Measurements from ENCODE around the gene FAM83G.

FAM83G gene

GRCh38 chr17:18977646-18978045, 26.9 kb downstream of the FAM83G start:
- TF ChIP-seq, protein P1, sequence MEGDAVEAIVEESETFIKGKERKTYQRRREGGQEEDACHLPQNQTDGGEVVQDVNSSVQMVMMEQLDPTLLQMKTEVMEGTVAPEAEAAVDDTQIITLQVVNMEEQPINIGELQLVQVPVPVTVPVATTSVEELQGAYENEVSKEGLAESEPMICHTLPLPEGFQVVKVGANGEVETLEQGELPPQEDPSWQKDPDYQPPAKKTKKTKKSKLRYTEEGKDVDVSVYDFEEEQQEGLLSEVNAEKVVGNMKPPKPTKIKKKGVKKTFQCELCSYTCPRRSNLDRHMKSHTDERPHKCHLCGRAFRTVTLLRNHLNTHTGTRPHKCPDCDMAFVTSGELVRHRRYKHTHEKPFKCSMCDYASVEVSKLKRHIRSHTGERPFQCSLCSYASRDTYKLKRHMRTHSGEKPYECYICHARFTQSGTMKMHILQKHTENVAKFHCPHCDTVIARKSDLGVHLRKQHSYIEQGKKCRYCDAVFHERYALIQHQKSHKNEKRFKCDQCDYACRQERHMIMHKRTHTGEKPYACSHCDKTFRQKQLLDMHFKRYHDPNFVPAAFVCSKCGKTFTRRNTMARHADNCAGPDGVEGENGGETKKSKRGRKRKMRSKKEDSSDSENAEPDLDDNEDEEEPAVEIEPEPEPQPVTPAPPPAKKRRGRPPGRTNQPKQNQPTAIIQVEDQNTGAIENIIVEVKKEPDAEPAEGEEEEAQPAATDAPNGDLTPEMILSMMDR (IDR thresholded peaks at IDR 0.05; ENCODE audit: borderline replicate concordance, insufficient read depth, low read depth, low read length), result no peak
- no peak overlapping the region for H3K4me3 ChIP-seq (ENCODE audit: low read depth, low read length)

DNA sequence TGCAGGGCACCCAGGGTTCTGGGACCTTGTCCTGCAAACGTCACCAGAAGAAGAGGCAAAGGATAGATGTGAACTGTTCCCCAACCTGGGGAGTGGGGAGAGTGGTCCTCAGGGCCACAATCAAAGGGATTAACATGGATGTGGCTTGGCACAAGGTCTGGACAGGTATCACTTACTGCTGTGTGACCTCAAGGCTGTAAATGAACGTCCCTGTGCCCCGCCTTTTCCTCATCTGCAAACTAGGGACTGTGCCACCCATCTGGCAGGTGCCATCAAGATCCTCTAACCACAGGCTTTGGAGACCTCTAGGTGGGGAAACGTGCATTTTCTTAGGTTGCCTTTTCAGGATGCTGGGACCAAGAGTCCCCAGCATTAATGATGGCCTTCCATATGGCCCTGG, 27.5 kb downstream of the FAM83G start:
- no peak overlapping the region for H3K4me3 ChIP-seq (ENCODE audit: low read depth, low read length)
- TF ChIP-seq, protein P1 (IDR thresholded peaks at IDR 0.05; ENCODE audit: borderline replicate concordance, insufficient read depth, low read depth, low read length), result no peak

GRCh38 chr17:18976201-18976600, 28.4 kb downstream of the FAM83G start:
- TF ChIP-seq, protein P1 (IDR thresholded peaks at IDR 0.05; ENCODE audit: borderline replicate concordance, insufficient read depth, low read depth, low read length), result no peak
- no peak overlapping the region for H3K4me3 ChIP-seq (ENCODE audit: low read depth, low read length)

- H3K4me3 ChIP-seq (ENCODE audit: low read depth, low read length), result no peak overlapping the region
- TF ChIP-seq, protein P1 (IDR thresholded peaks at IDR 0.05; ENCODE audit: borderline replicate concordance, insufficient read depth, low read depth, low read length), result no peak
Observed at GRCh38 chr17:18975597-18975996, 29.0 kb downstream of the FAM83G start.

DNA sequence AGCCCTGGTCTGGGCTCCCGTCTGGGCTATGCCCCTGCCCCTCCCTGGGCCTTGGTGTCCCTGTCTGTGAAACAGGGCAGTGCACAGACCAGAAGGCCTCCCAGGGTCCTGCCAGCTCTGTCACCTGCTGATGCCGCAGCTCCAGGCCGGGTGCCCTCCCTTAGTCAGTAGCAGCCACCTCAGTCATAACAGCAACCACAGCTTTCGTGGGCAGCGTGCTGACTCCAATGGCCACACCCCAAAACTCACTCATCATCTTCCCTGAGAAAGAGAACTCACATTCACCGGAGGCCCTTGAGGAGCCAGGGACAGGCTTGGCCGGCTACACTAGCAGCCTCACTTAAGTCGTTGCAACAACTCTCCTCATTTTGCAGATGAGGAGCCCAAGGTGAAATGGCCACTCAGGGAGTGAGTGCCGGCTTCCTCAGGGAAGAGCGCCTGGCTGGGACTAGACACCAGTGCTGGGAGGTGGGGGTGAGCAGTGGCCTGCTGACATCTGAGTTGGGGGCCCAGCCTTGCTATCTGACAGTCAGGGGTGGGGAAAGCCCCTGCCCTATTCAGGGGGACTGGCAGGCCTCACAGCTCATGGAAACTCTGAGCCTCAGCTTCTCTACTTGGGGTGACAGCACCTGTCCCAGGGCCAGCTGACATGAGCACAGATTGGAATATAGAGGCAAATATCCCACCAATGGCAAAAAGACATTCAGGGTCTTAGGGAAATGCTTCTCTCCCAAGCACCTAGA, 30.0 kb downstream of the FAM83G start:
- TF ChIP-seq, protein P1 (IDR thresholded peaks at IDR 0.05; ENCODE audit: borderline replicate concordance, insufficient read depth, low read depth, low read length), result no peak
- H3K4me3 ChIP-seq (ENCODE audit: low read depth, low read length), result no peak overlapping the region

GRCh38 chr17:18971801-18972200, 32.8 kb downstream of the FAM83G start:
- H3K4me3 ChIP-seq (ENCODE audit: low read depth, low read length), result no peak overlapping the region
- TF ChIP-seq, protein P1 (IDR thresholded peaks at IDR 0.05; ENCODE audit: borderline replicate concordance, insufficient read depth, low read depth, low read length), result no peak
